K562 (cell line): ENCODE data around the gene MIX23. TPM values are rescaled to one million over a fixed set of nuclear protein-coding genes. Genes with fewer than 3 reads are reported as not detected.

Experiments used
- ATAC-seq: fragments of 200-7000 bp; cut with Tn5 transposase; 3 replicates; pipeline ENCODE4 v1.9.1; 2020; ENCODE audit warnings: moderate library complexity
- BruUV-seq: library from RNA; stranded (reverse); fragments of 400-500 nt; replicated peaks from 2 replicates; lab custom pipeline; 2021; lab: Mats Ljungman, UMichigan
- CTCF ChIA-PET: fragments of 300-600 bp; formaldehyde crosslinking; extraction: SDS; loops from one replicate; lab custom pipeline; 2021; ENCODE audit warnings: low intra/inter-chr PET ratio; lab: Yijun Ruan, JAX
- POLR2A ChIA-PET: fragments of 300-600, 350-650 bp; sonication (Branson Sonifier 250); formaldehyde crosslinking; extraction: SDS; loops from one replicate; lab custom pipeline; 2021; ENCODE audit warnings: antibody characterized with exemption, inconsistent platforms; lab: Yijun Ruan, JAX
- DNase-seq, 4 experiments: peaks; one replicate each; pipeline versions ENCODE4 v3.0.0 to v3.0.0-alpha.2; 2011 to 2018; ENCODE audit warnings: low spot score in 3 of 4, mixed read lengths in 3 of 4; ENCODE audit errors: extremely low read depth in 1 of 4
- FAIRE-seq: peaks from 2 replicates; lab custom pipeline; 2011; peaks lifted over from hg19 to GRCh38; lab: Jason Lieb, UNC
- H2AFZ ChIP-seq: 2 replicates; pipeline ENCODE4 v1.6.0; 2011; ENCODE audit warnings: low read depth, low read length, control low read depth, inconsistent platforms
- H3K27ac ChIP-seq: fragments of 200-600 bp; 3 replicates; pipeline ENCODE4 v1.8.0; 2011; ENCODE audit warnings: low read depth, mild to moderate bottlenecking, control low read depth, inconsistent platforms, low read length, moderate library complexity, mixed read lengths; ENCODE audit errors: extremely low read depth
- H3K27me3 ChIP-seq, 2 experiments: fragments of 300-600 bp in 1 of 2; 2 replicates in 1 of 2; 3 replicates in 1 of 2; pipeline versions ENCODE4 v1.6.0 to v1.8.0; 2011; ENCODE audit warnings: inconsistent platforms in 2 of 2, low read length in 2 of 2, mild to moderate bottlenecking in 1 of 2, mixed read lengths in 1 of 2, moderate library complexity in 1 of 2; ENCODE audit not compliant: control insufficient read depth in 2 of 2, insufficient read depth in 2 of 2
- H3K36me3 ChIP-seq: fragments of 300-600 bp; 3 replicates; pipeline ENCODE4 v1.8.0; 2011; ENCODE audit warnings: mild to moderate bottlenecking, low read length, inconsistent platforms; ENCODE audit not compliant: control insufficient read depth, insufficient read depth
- H3K4me1 ChIP-seq, 2 experiments: fragments of 200-600 bp in 1 of 2; replicated peaks in 1 of 2; 2 replicates in 1 of 2; 3 replicates in 1 of 2; pipeline versions ENCODE4 v1.5.1 to v1.8.0; 2011; ENCODE audit warnings: inconsistent platforms in 2 of 2, low read length in 2 of 2, mild to moderate bottlenecking in 1 of 2, mixed read lengths in 1 of 2, moderate library complexity in 1 of 2; ENCODE audit not compliant: control insufficient read depth in 2 of 2, insufficient read depth in 2 of 2
- H3K4me2 ChIP-seq: 2 replicates; pipeline ENCODE4 v1.6.1; 2011; ENCODE audit warnings: low read length, control low read depth, inconsistent platforms, mixed read lengths; ENCODE audit not compliant: insufficient read depth
- H3K4me3 ChIP-seq: fragments of 200-600 bp; sonication (generic), shearing (Covaris generic); 2 replicates; pipeline ENCODE4 v1.5.1; 2016; ENCODE audit warnings: control low read depth, inconsistent platforms
- H3K79me2 ChIP-seq: fragments of 200-600 bp; 3 replicates; pipeline ENCODE4 v1.8.0; 2011; ENCODE audit warnings: low read length, inconsistent platforms; ENCODE audit not compliant: control insufficient read depth, insufficient read depth
- H3K9ac ChIP-seq, 2 experiments: 2 replicates each; pipeline versions ENCODE4 v1.6.0 to v1.6.1; 2011; ENCODE audit warnings: low read depth in 2 of 2, low read length in 2 of 2, control low read depth in 1 of 2, inconsistent platforms in 1 of 2, mild to moderate bottlenecking in 1 of 2, mixed read lengths in 1 of 2; ENCODE audit not compliant: insufficient read depth in 1 of 2
- H3K9me1 ChIP-seq: one replicate; pipeline ENCODE4 v1.6.0; 2011; ENCODE audit warnings: inconsistent platforms, mild to moderate bottlenecking, low read length, moderate library complexity; ENCODE audit not compliant: control insufficient read depth, insufficient read depth
- H3K9me3 ChIP-seq: replicated peaks from 2 replicates; pipeline ENCODE4 v1.5.1; 2011; ENCODE audit warnings: low read depth, low read length, inconsistent platforms; ENCODE audit not compliant: control insufficient read depth, insufficient read depth
- H4K20me1 ChIP-seq: replicated peaks from 2 replicates; pipeline ENCODE4 v1.6.1; 2011; ENCODE audit warnings: low read length, inconsistent platforms, mixed read lengths; ENCODE audit not compliant: control insufficient read depth, insufficient read depth
- C11orf30 ChIP-seq: fragments of 450-650 bp; IDR thresholded peaks from 2 replicates; pipeline ENCODE4 v1.6.1; 2016; ENCODE audit warnings: low read depth, mild to moderate bottlenecking
- HDAC3 ChIP-seq: fragments of 450-650 bp; IDR thresholded peaks from 2 replicates; pipeline ENCODE4 v1.6.1; 2018; ENCODE audit warnings: borderline replicate concordance, mild to moderate bottlenecking, moderate library complexity; ENCODE audit not compliant: partially characterized antibody
- HMGXB4 ChIP-seq: sonication (generic); formaldehyde crosslinking; IDR thresholded peaks from 2 replicates; pipeline ENCODE4 v1.8.1; 2023; ENCODE audit warnings: mild to moderate bottlenecking, missing genetic modification reagents
- HOXB6 ChIP-seq: fragments of 250-450 bp; sonication (Bioruptor Pico); IDR thresholded peaks from 2 replicates; pipeline ENCODE4 v1.5.1; 2022; ENCODE audit warnings: mild to moderate bottlenecking, borderline replicate concordance
- LARP7 ChIP-seq: fragments of 450-650 bp; IDR thresholded peaks from 2 replicates; pipeline ENCODE4 v1.6.1; 2016
- LCOR ChIP-seq: sonication (generic); formaldehyde crosslinking; IDR thresholded peaks from 2 replicates; pipeline ENCODE4 v1.8.0; 2022; ENCODE audit warnings: mild to moderate bottlenecking, missing genetic modification reagents
- NKRF ChIP-seq: fragments of 450-650 bp; IDR thresholded peaks from 2 replicates; pipeline ENCODE4 v1.6.1; 2016; ENCODE audit warnings: borderline replicate concordance
- POLR2G ChIP-seq: fragments of 200-400 bp; formaldehyde crosslinking; IDR thresholded peaks from 2 replicates; pipeline ENCODE4 v1.6.1; 2017; ENCODE audit warnings: low read depth, mild to moderate bottlenecking, antibody characterized with exemption, low read length, moderate library complexity
- SIN3A ChIP-seq, 2 experiments: fragments of 150-350 bp in 1 of 2; IDR thresholded peaks; 2 replicates each; pipeline ENCODE4 v1.6.1; 2011 to 2016; ENCODE audit warnings: borderline replicate concordance in 2 of 2, low read depth in 2 of 2, low read length in 2 of 2, mild to moderate bottlenecking in 2 of 2, moderate library complexity in 2 of 2; ENCODE audit not compliant: control insufficient read depth in 1 of 2
- SMAD3 ChIP-seq: fragments of 450-650 bp; formaldehyde crosslinking; conservative IDR thresholded peaks from 2 replicates; pipeline ENCODE4 v1.4.0; 2020; ENCODE audit warnings: mild to moderate bottlenecking
- TSC22D4 ChIP-seq: fragments of 450-650 bp; IDR thresholded peaks from 2 replicates; pipeline ENCODE4 v1.6.1; 2016; ENCODE audit warnings: missing genetic modification characterization, missing biosample characterization, control low read depth
- ZC3H11A ChIP-seq: IDR thresholded peaks from 2 replicates; pipeline ENCODE4 v1.6.1; 2012; ENCODE audit warnings: low read depth, low read length, improper control_type of control experiment
- WGBS: fragments of 100-300 bp; shearing (Covaris generic); methylation state at CpG from one replicate; pipeline ENCODE4 v1.1.6; 2016; ENCODE audit warnings: low coverage, mixed read lengths; ENCODE audit not compliant: insufficient coverage; ENCODE audit errors: missing lambda C conversion rate; 5-methylcytosine and 5-hydroxymethylcytosine counted together
- in situ Hi-C: fragments of 300-500 bp; cut with MboI; formaldehyde crosslinking; loops from 4 replicates; pipeline ENCODE4 v1.15.0; 2018; ENCODE audit warnings: inconsistent platforms, mixed read lengths
- intact Hi-C: fragments of 100-400 bp; cut with micrococcal nuclease; formaldehyde crosslinking; loops from 2 replicates; pipeline ENCODE4 v1.14.2; 2022
- polyA plus RNA-seq, 8 experiments: library from polyadenylated mRNA; depleted of rRNA in 4 of 8; stranded (reverse) in 5 of 8; unstranded in 3 of 8; fragments of >200 nt; fragmentation: Nextera tagmentation in 2 of 8; fragmentation: Illumina TruSeq in 1 of 8; extraction: Ambion mirVana in 2 of 8; extraction: Trizol in 1 of 8; gene quantifications; 2 replicates each; pipeline versions ENCODE4 v1.2.1 to v1.2.3, GENCODE V29; 2011 to 2014; ENCODE audit warnings: inconsistent platforms in 1 of 8, missing spikeins in 1 of 8
- total RNA-seq, 7 experiments: library from RNA; depleted of rRNA in 6 of 7; stranded (reverse); fragments of >200 nt in 6 of 7; fragmentation: Illumina TruSeq in 2 of 7; extraction: Trizol in 2 of 7; gene quantifications; 2 replicates each; pipeline versions ENCODE4 v1.2.1 to v1.2.3, GENCODE V29; 2011 to 2021; ENCODE audit warnings: low replicate concordance in 1 of 7
- TF ChIP-seq, protein P1 (sequence below): fragments of 250-450 bp; sonication (Bioruptor Pico); IDR thresholded peaks from 2 replicates; pipeline ENCODE4 v1.4.0; 2020
- TF ChIP-seq, protein P2 (sequence below): fragments of 450-650 bp; IDR thresholded peaks from 2 replicates; pipeline ENCODE4 v1.6.1; 2016

MIX23 gene
- total and polyA plus RNA-seq, 9 of the 15 experiments (the other 6 are each of a cell fraction or from before 2014, with no cell fraction given): 45.5 to 185 (median 106) TPM

DNA sequence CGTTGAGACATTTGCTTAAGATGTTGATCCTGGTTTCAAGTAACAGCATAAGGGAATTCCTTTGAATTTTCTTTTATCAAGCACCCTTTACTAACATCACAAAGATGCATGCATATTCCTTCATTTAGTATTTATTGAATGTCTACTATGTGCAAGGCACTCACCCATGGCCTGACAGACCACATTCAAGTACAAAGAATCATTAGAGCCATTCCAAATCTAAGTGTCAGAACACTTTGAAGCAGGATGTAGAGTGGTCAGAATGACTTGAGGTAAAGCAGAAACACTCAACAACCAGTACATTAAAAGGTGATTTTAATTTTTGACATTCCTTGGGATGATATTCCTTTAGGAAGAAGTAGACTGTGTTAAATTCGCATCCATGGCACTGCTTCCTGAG is 38.8 kb upstream of the MIX23 start:
- no peak overlapping the region for H3K4me3 ChIP-seq
- no peak overlapping the region for H2AFZ ChIP-seq
- DNase-seq (no peak), ATAC-seq (no peak), FAIRE-seq (no peak)
- H3K9ac ChIP-seq: no peak overlapping the region
- H3K79me2 ChIP-seq: peaks cover 13% of the 10 kb centered on the region
- POLR2A ChIA-PET: no interaction called here
- H3K27me3 ChIP-seq: no peaks in the 10 kb centered on the region
- H3K4me2 ChIP-seq: no peak overlapping the region
- peaks cover 46% of the 10 kb centered on the region for H3K36me3 ChIP-seq
- WGBS: 100% methylated on average over 2 of the region's 2 CpGs
- CTCF ChIA-PET: no interaction called here
- BruUV-seq: no TSS peak
- no peaks in the 10 kb centered on the region for H3K9me1 ChIP-seq
- no peak overlapping the region for H3K27ac ChIP-seq
- peaks cover 0 to 4% of the 10 kb centered on the region in 2 experiments; a peak in 2 of 5 replicates for H3K4me1 ChIP-seq
- intact Hi-C loops: no loop called here
- no peaks in the 10 kb centered on the region for H4K20me1 ChIP-seq
- in situ Hi-C loops: no loop called here
- H3K9me3 ChIP-seq: no peaks in the 10 kb centered on the region
- no peak for TF ChIP-seq LCOR
- TF ChIP-seq SIN3A (IDR thresholded peaks at IDR 0.05; ENCODE audit: borderline replicate concordance in 2 of 2, control insufficient read depth in 1 of 2, low read depth in 2 of 2, low read length in 2 of 2): no peak
- TF ChIP-seq NKRF: no peak
- TF ChIP-seq, protein P1, sequence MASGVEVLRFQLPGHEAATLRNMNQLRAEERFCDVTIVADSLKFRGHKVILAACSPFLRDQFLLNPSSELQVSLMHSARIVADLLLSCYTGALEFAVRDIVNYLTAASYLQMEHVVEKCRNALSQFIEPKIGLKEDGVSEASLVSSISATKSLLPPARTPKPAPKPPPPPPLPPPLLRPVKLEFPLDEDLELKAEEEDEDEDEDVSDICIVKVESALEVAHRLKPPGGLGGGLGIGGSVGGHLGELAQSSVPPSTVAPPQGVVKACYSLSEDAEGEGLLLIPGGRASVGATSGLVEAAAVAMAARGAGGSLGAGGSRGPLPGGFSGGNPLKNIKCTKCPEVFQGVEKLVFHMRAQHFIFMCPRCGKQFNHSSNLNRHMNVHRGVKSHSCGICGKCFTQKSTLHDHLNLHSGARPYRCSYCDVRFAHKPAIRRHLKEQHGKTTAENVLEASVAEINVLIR: no peak
- TF ChIP-seq HMGXB4 (CRISPR knock-in tag): no peak
- no peak for TF ChIP-seq HOXB6 (CRISPR knock-in tag)
- no peak for TF ChIP-seq SMAD3 (CRISPR knock-in tag)
- TF ChIP-seq LARP7: no peak
- no peak for TF ChIP-seq C11orf30
- TF ChIP-seq HDAC3: no peak
- TF ChIP-seq ZC3H11A: no peak
- TF ChIP-seq, protein P2, sequence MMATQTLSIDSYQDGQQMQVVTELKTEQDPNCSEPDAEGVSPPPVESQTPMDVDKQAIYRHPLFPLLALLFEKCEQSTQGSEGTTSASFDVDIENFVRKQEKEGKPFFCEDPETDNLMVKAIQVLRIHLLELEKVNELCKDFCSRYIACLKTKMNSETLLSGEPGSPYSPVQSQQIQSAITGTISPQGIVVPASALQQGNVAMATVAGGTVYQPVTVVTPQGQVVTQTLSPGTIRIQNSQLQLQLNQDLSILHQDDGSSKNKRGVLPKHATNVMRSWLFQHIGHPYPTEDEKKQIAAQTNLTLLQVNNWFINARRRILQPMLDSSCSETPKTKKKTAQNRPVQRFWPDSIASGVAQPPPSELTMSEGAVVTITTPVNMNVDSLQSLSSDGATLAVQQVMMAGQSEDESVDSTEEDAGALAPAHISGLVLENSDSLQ: no peak
- no peak for TF ChIP-seq POLR2G
- no peak for TF ChIP-seq TSC22D4 (tag)
